PC-3 (cell line): Measurements from ENCODE around the gene CFAP73.

ENCODE experiments used
- EZH2 ChIP-seq: fragments of 300-600 bp; sonication (generic); IDR thresholded peaks from one replicate; pipeline ENCODE4 v1.6.1; 2017; ENCODE audit warnings: antibody characterized with exemption, mild to moderate bottlenecking, low read length; ENCODE audit not compliant: unreplicated experiment
- EZH2phosphoT487 ChIP-seq: fragments of 300-600 bp; sonication (generic); IDR thresholded peaks from 2 replicates; pipeline ENCODE4 v1.6.1; 2018; ENCODE audit warnings: mild to moderate bottlenecking, antibody characterized with exemption, low read length, borderline replicate concordance
- TF ChIP-seq, protein P1 (sequence below): fragments of 300-600 bp; sonication (generic); conservative IDR thresholded peaks from 2 replicates; pipeline ENCODE4 v1.5.1; 2017; ENCODE audit warnings: antibody characterized with exemption, low read depth, mild to moderate bottlenecking, low read length

DNA sequence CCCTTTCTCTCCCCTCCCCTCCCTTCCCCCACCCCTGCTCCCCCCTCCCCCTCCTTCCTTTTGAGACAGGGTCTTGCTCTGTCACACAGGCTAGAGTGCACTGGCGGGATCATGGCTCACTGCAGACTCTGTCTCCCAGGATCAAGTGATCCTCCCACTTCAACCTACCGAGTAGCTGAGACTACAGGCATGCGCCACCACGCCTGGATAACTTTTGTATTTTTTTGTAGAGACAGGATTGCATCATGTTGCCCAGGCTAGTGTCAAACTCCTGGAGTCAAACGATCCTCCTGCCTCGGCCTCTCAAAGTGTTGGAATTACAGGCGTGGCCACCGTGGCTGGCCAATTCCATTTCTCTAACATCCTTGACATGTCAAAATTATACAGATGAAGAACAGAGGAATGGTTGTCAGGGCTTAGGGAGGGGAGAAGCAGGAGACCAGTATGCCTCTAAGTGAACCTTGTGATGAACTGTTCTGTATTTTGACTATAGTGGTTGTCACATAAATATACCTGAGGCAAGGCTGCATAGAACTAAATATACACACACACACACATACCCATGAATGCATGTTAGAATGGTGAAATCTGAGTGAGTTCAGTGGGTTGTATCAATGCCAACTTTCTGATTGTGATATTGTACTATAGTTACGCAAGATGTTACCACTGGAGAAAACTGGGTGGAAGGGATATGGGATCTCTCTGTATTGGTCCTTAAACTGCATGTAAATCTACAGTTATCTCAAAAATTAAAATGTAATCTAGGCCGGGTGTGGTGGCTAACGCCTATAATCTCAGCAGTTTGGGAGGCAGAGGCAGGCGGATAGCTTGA lies 3.6 kb upstream of the CFAP73 start:
- TF ChIP-seq, protein P1, sequence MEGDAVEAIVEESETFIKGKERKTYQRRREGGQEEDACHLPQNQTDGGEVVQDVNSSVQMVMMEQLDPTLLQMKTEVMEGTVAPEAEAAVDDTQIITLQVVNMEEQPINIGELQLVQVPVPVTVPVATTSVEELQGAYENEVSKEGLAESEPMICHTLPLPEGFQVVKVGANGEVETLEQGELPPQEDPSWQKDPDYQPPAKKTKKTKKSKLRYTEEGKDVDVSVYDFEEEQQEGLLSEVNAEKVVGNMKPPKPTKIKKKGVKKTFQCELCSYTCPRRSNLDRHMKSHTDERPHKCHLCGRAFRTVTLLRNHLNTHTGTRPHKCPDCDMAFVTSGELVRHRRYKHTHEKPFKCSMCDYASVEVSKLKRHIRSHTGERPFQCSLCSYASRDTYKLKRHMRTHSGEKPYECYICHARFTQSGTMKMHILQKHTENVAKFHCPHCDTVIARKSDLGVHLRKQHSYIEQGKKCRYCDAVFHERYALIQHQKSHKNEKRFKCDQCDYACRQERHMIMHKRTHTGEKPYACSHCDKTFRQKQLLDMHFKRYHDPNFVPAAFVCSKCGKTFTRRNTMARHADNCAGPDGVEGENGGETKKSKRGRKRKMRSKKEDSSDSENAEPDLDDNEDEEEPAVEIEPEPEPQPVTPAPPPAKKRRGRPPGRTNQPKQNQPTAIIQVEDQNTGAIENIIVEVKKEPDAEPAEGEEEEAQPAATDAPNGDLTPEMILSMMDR: no peak
- TF ChIP-seq EZH2 (no peak), EZH2phosphoT487 (no peak)
